ENCODE results near the gene ERICH2.
"Not testable (repeated sequence)": the region's sequence is repeated elsewhere in the genome, so short reads cannot be mapped to it uniquely, and the experiment has no call there.

Gene ERICH2

GRCh38 chr2:170770008-170770605 lies at the start of gene ERICH2:
TSS of gene ERICH2 (plus strand) at chr2:170770378. CDS start at chr2:170770682, 304 bp downstream.
- DNase-seq (ENCODE audit: low read depth in 2 of 2) = peak; percentile 9 to 11

GRCh38 chr2:170721678-170722077 lies 48.5 kb upstream of the ERICH2 start:
- no peak for DNase-seq (ENCODE audit: low read depth in 2 of 2)

- no peak for DNase-seq (ENCODE audit: low read depth in 2 of 2)
Observed at GRCh38 chr2:170722301-170722700, 47.9 kb upstream of the ERICH2 start.

- DNase-seq (ENCODE audit: low read depth in 2 of 2) = no peak
Observed at GRCh38 chr2:170723446-170723958, 46.7 kb upstream of the ERICH2 start.

- DNase-seq (ENCODE audit: low read depth in 2 of 2) = no peak
Observed at GRCh38 chr2:170733798-170734600, 36.2 kb upstream of the ERICH2 start.

GRCh38 chr2:170734601-170735000 lies 35.6 kb upstream of the ERICH2 start:
- not testable (repeated sequence) for DNase-seq (ENCODE audit: low read depth in 2 of 2)

GRCh38 chr2:170736628-170737027 lies 33.5 kb upstream of the ERICH2 start:
- DNase-seq (ENCODE audit: low read depth in 2 of 2) = no peak

- DNase-seq (ENCODE audit: low read depth in 2 of 2) = no peak
Observed at GRCh38 chr2:170737406-170737805, 32.8 kb upstream of the ERICH2 start.

GRCh38 chr2:170737821-170738220 lies 32.4 kb upstream of the ERICH2 start:
- DNase-seq (ENCODE audit: low read depth in 2 of 2) = no peak

GRCh38 chr2:170739048-170739447 lies 31.1 kb upstream of the ERICH2 start:
- DNase-seq (ENCODE audit: low read depth in 2 of 2) = no peak

- no peak for DNase-seq (ENCODE audit: low read depth in 2 of 2)
Observed at GRCh38 chr2:170739507-170740046, 30.6 kb upstream of the ERICH2 start.

- no peak for DNase-seq (ENCODE audit: low read depth in 2 of 2)
Observed at GRCh38 chr2:170740660-170741059, 29.5 kb upstream of the ERICH2 start.

GRCh38 chr2:170742000-170742399 lies 28.2 kb upstream of the ERICH2 start:
- DNase-seq (ENCODE audit: low read depth in 2 of 2) = no peak

GRCh38 chr2:170742896-170743529 lies 27.2 kb upstream of the ERICH2 start:
- no peak for DNase-seq (ENCODE audit: low read depth in 2 of 2)

- no peak for DNase-seq (ENCODE audit: low read depth in 2 of 2)
Observed at GRCh38 chr2:170743530-170744239, 26.5 kb upstream of the ERICH2 start.

GRCh38 chr2:170744248-170745002 lies 25.8 kb upstream of the ERICH2 start:
- no peak for DNase-seq (ENCODE audit: low read depth in 2 of 2)

GRCh38 chr2:170745305-170745704 lies 24.9 kb upstream of the ERICH2 start:
- DNase-seq (ENCODE audit: low read depth in 2 of 2) = no peak

- no peak for DNase-seq (ENCODE audit: low read depth in 2 of 2)
Observed at GRCh38 chr2:170747921-170748320, 22.3 kb upstream of the ERICH2 start.

- not testable (repeated sequence) for DNase-seq (ENCODE audit: low read depth in 2 of 2)
Observed at GRCh38 chr2:170751555-170751954, 18.6 kb upstream of the ERICH2 start.

- no peak for DNase-seq (ENCODE audit: low read depth in 2 of 2)
Observed at GRCh38 chr2:170761572-170761971, 8.6 kb upstream of the ERICH2 start.

- DNase-seq (ENCODE audit: low read depth in 2 of 2) = no peak
Observed at GRCh38 chr2:170762760-170763159, 7.4 kb upstream of the ERICH2 start.
